ENCODE data around the gene PEX7.

PEX7 gene

GRCh38 chr6:136822376-136823127 is at the start of gene PEX7:
Gene PEX7, plus strand, starts transcription at chr6:136822592. Its CDS starts 74 bp downstream, at chr6:136822666.
- in situ Hi-C loops (cut with MboI; ENCODE audit: low pct_unique_long_range_greater_than_20kb, low sequenced_read_pairs), result no loop called here
- peak; percentile 90 for DNase-seq

GRCh38 chr6:136772685-136773472 is 49.5 kb upstream of the PEX7 start:
- in situ Hi-C loops (cut with MboI; ENCODE audit: low pct_unique_long_range_greater_than_20kb, low sequenced_read_pairs), result no loop called here
- DNase-seq, result no peak

GRCh38 chr6:136773473-136773796 is 49.0 kb upstream of the PEX7 start:
- in situ Hi-C loops (cut with MboI; ENCODE audit: low pct_unique_long_range_greater_than_20kb, low sequenced_read_pairs), result no loop called here
- no peak for DNase-seq

- in situ Hi-C loops (cut with MboI; ENCODE audit: low pct_unique_long_range_greater_than_20kb, low sequenced_read_pairs), result loop anchor here (25.0 kb wide), 1 partner anchor 412 kb away; no protein-coding TSS in a partner anchor
- DNase-seq, result no peak
These were observed 48.0 kb upstream of the PEX7 start for GRCh38 chr6:136774228-136775041.

- in situ Hi-C loops (cut with MboI; ENCODE audit: low pct_unique_long_range_greater_than_20kb, low sequenced_read_pairs), result loop anchor here (25.0 kb wide), 1 partner anchor 413 kb away; no protein-coding TSS in a partner anchor
These were observed 47.3 kb upstream of the PEX7 start for GRCh38 chr6:136775081-136775480.

GRCh38 chr6:136775548-136775947 is 46.8 kb upstream of the PEX7 start:
- DNase-seq, result no peak
- in situ Hi-C loops (cut with MboI; ENCODE audit: low pct_unique_long_range_greater_than_20kb, low sequenced_read_pairs), result loop anchor here (25.0 kb wide), 1 partner anchor 413 kb away; no protein-coding TSS in a partner anchor

More at GRCh38 chr6:136775081-136775480, 47.3 kb upstream of the PEX7 start:
- DNase-seq, result no peak

- DNase-seq, result no peak
- in situ Hi-C loops (cut with MboI; ENCODE audit: low pct_unique_long_range_greater_than_20kb, low sequenced_read_pairs), result loop anchor here (25.0 kb wide), 1 partner anchor 415 kb away; no protein-coding TSS in a partner anchor
These were observed 44.7 kb upstream of the PEX7 start for GRCh38 chr6:136777651-136778050.

GRCh38 chr6:136779682-136780081 is 42.7 kb upstream of the PEX7 start:
- DNase-seq, result no peak
- in situ Hi-C loops (cut with MboI; ENCODE audit: low pct_unique_long_range_greater_than_20kb, low sequenced_read_pairs), result loop anchor here (25.0 kb wide), 1 partner anchor 417 kb away; no protein-coding TSS in a partner anchor

- no peak for DNase-seq
- in situ Hi-C loops (cut with MboI; ENCODE audit: low pct_unique_long_range_greater_than_20kb, low sequenced_read_pairs), result loop anchor here (25.0 kb wide), 1 partner anchor 419 kb away; no protein-coding TSS in a partner anchor
These were observed 41.4 kb upstream of the PEX7 start for GRCh38 chr6:136780972-136781371.

- DNase-seq, result no peak
- in situ Hi-C loops (cut with MboI; ENCODE audit: low pct_unique_long_range_greater_than_20kb, low sequenced_read_pairs), result loop anchor here (25.0 kb wide), 1 partner anchor 420 kb away; no protein-coding TSS in a partner anchor
These were observed 40.2 kb upstream of the PEX7 start for GRCh38 chr6:136782021-136782770.

GRCh38 chr6:136783021-136783420 is 39.4 kb upstream of the PEX7 start:
- in situ Hi-C loops (cut with MboI; ENCODE audit: low pct_unique_long_range_greater_than_20kb, low sequenced_read_pairs), result loop anchor here (25.0 kb wide), 1 partner anchor 421 kb away; no protein-coding TSS in a partner anchor
- DNase-seq, result no peak

- DNase-seq, result peak; percentile 91
These were observed 38.7 kb upstream of the PEX7 start for GRCh38 chr6:136783495-136784270.

GRCh38 chr6:136784271-136784664 is 38.1 kb upstream of the PEX7 start:
- DNase-seq, result no peak
- in situ Hi-C loops (cut with MboI; ENCODE audit: low pct_unique_long_range_greater_than_20kb, low sequenced_read_pairs), result loop anchor here (25.0 kb wide), 1 partner anchor 422 kb away; no protein-coding TSS in a partner anchor

More at GRCh38 chr6:136783495-136784270, 38.7 kb upstream of the PEX7 start:
- in situ Hi-C loops (cut with MboI; ENCODE audit: low pct_unique_long_range_greater_than_20kb, low sequenced_read_pairs), result loop anchor here (25.0 kb wide), 1 partner anchor 421 kb away; no protein-coding TSS in a partner anchor

GRCh38 chr6:136784910-136785746 is 37.3 kb upstream of the PEX7 start:
- DNase-seq, result peak; percentile 90
- in situ Hi-C loops (cut with MboI; ENCODE audit: low pct_unique_long_range_greater_than_20kb, low sequenced_read_pairs), result loop anchor here (25.0 kb wide), 1 partner anchor 423 kb away; no protein-coding TSS in a partner anchor

- in situ Hi-C loops (cut with MboI; ENCODE audit: low pct_unique_long_range_greater_than_20kb, low sequenced_read_pairs), result loop anchor here (25.0 kb wide), 1 partner anchor 424 kb away; no protein-coding TSS in a partner anchor
- DNase-seq, result no peak
These were observed 35.7 kb upstream of the PEX7 start for GRCh38 chr6:136786658-136787057.

GRCh38 chr6:136787726-136788068 is 34.7 kb upstream of the PEX7 start:
- in situ Hi-C loops (cut with MboI; ENCODE audit: low pct_unique_long_range_greater_than_20kb, low sequenced_read_pairs), result loop anchor here (25.0 kb wide), 1 partner anchor 425 kb away; no protein-coding TSS in a partner anchor
- no peak for DNase-seq
